Measurements from ENCODE around the gene HOXB9. TPM values are rescaled to one million over a fixed set of nuclear protein-coding genes. Genes with fewer than 3 reads are reported as not detected.

The HOXB9 gene
- total RNA-seq, 2 experiments from 2014 or later, result not detected

GRCh38 chr17:48663134-48663924, 37.2 kb upstream of the HOXB9 start:
- ChIA-PET POLR2A (no interaction called here), CTCF (interaction anchor here (1.6 kb wide), 1 partner anchor 9 kb away, joined by 8 read pairs; no protein-coding TSS in a partner anchor)
- intact Hi-C loops (cut with DNase I, micrococcal nuclease), result no loop called here

GRCh38 chr17:48655913-48656312, 29.8 kb upstream of the HOXB9 start:
- no peaks in the 10 kb centered on the region for H3K4me1 ChIP-seq (ENCODE audit: insufficient read depth, low read length)
- Mint-ChIP-seq H3K9me3 (no peaks in the 10 kb centered on the region), H3K36me3 (ENCODE audit: low read depth) (no peaks in the 10 kb centered on the region), H3K27ac (no peak overlapping the region), H3K4me1 (ENCODE audit: low read depth) (no peaks in the 10 kb centered on the region), H3K27me3 (peaks cover 29% of the 10 kb centered on the region), H3K4me3 (no peak overlapping the region)
- ATAC-seq (ENCODE audit: poor library complexity) (no peak), DNase-seq (no peak)
- peaks cover 0 to 6% of the 10 kb centered on the region in 2 experiments for H3K27me3 ChIP-seq (ENCODE audit: control insufficient read depth in 1 of 2, insufficient read depth in 2 of 2, low read length in 2 of 2)
- intact Hi-C loops (cut with DNase I, micrococcal nuclease), result no loop called here
- no peak overlapping the region for H3K4me3 ChIP-seq (ENCODE audit: low read length)
- ChIA-PET CTCF (interaction anchor here (1.9 kb wide), 1 partner anchor 23 kb away, joined by 7 read pairs; no protein-coding TSS in a partner anchor), POLR2A (no interaction called here)
- no peaks in the 10 kb centered on the region for H3K36me3 ChIP-seq (ENCODE audit: insufficient read depth, low read length)
- no peaks in the 10 kb centered on the region for H3K9me3 ChIP-seq (ENCODE audit: control insufficient read depth in 1 of 2, insufficient read depth in 1 of 2, low read length in 2 of 2)
- no peak overlapping the region for H3K27ac ChIP-seq (ENCODE audit: low read depth in 1 of 2, low read length in 2 of 2)
- no peak for TF ChIP-seq CTCF (IDR thresholded peaks at IDR 0.05)

More at GRCh38 chr17:48663134-48663924, 37.2 kb upstream of the HOXB9 start:
- Histone ChIP-seq H3K9me3 (ENCODE audit: control insufficient read depth in 1 of 2, insufficient read depth in 1 of 2, low read length in 2 of 2) (no peaks in the 10 kb centered on the region), H3K4me3 (ENCODE audit: low read length) (no peak overlapping the region), H3K36me3 (ENCODE audit: insufficient read depth, low read length) (no peaks in the 10 kb centered on the region), H3K27me3 (ENCODE audit: control insufficient read depth in 1 of 2, insufficient read depth in 2 of 2, low read length in 2 of 2) (peaks cover 6% of the 10 kb centered on the region in 2 experiments), H3K4me1 (ENCODE audit: insufficient read depth, low read length) (no peaks in the 10 kb centered on the region), H3K27ac (ENCODE audit: low read depth in 1 of 2, low read length in 2 of 2) (no peak overlapping the region)
- Mint-ChIP-seq H3K27ac (no peak overlapping the region), H3K36me3 (ENCODE audit: low read depth) (no peaks in the 10 kb centered on the region), H3K4me1 (ENCODE audit: low read depth) (no peaks in the 10 kb centered on the region), H3K9me3 (no peaks in the 10 kb centered on the region), H3K4me3 (no peak overlapping the region), H3K27me3 (peaks cover 41% of the 10 kb centered on the region)
- TF ChIP-seq CTCF (IDR thresholded peaks at IDR 0.05), result no peak
- DNase-seq (no peak), ATAC-seq (ENCODE audit: poor library complexity) (no peak)

- ATAC-seq (ENCODE audit: poor library complexity) (no peak), DNase-seq (no peak)
- ChIA-PET POLR2A (no interaction called here), CTCF (interaction anchor here (0.7 to 1.3 kb wide), 3 partner anchors 13 to 497 kb away, joined by 3 to 4 read pairs (median 4); no protein-coding TSS in a partner anchor)
- Histone ChIP-seq H3K36me3 (ENCODE audit: insufficient read depth, low read length) (no peaks in the 10 kb centered on the region), H3K4me3 (ENCODE audit: low read length) (no peak overlapping the region), H3K4me1 (ENCODE audit: insufficient read depth, low read length) (peaks cover 22% of the 10 kb centered on the region), H3K9me3 (ENCODE audit: control insufficient read depth in 1 of 2, insufficient read depth in 1 of 2, low read length in 2 of 2) (peaks cover 0 to 5% of the 10 kb centered on the region in 2 experiments), H3K27me3 (ENCODE audit: control insufficient read depth in 1 of 2, insufficient read depth in 2 of 2, low read length in 2 of 2) (peaks cover 24 to 34% of the 10 kb centered on the region in 2 experiments), H3K27ac (ENCODE audit: low read depth in 1 of 2, low read length in 2 of 2) (no peak overlapping the region)
- no peak overlapping the region for H3K4me3 Mint-ChIP-seq
- TF ChIP-seq CTCF (IDR thresholded peaks at IDR 0.05), result no peak
- H3K27ac Mint-ChIP-seq, result no peak overlapping the region
- intact Hi-C loops (cut with DNase I, micrococcal nuclease), result no loop called here
- no peaks in the 10 kb centered on the region for H3K9me3 Mint-ChIP-seq
- peaks cover 67% of the 10 kb centered on the region for H3K27me3 Mint-ChIP-seq
- H3K4me1 Mint-ChIP-seq (ENCODE audit: low read depth), result peaks cover 13% of the 10 kb centered on the region
- H3K36me3 Mint-ChIP-seq (ENCODE audit: low read depth), result no peaks in the 10 kb centered on the region
These were observed 23.6 kb upstream of the HOXB9 start for GRCh38 chr17:48649741-48650140.

All from CD4-positive, alpha-beta T cell (primary cell).